Erythroblast (primary cell): ENCODE measurements around the gene OR6S1.

ENCODE experiments used
- GATA1 ChIP-seq: IDR thresholded peaks from 2 replicates; pipeline ENCODE4 v1.6.1; 2011; ENCODE audit warnings: low read depth, mild to moderate bottlenecking, control low read depth, low read length, moderate library complexity
- POLR2A ChIP-seq: IDR thresholded peaks from 2 replicates; pipeline ENCODE4 v1.6.1; 2011; ENCODE audit warnings: mild to moderate bottlenecking, low read length

DNA sequence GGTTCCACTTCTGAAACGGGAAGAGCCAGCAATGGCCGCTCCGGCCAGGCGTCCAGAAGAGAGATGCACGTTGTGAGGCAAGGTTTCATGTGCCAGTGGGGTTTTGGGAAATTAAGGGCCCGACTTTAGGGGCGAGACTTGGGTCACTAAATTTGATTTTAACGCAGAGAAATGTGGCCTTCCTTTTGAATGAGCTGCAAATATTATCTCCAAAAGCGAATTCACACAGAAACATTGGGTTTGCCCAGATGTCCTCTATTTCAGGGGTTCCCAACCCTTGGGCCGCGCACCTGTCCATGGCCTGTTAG lies 40.6 kb upstream of the OR6S1 start:
- TF ChIP-seq POLR2A (no peak), GATA1 (no peak)
